GM03348 (cell line): ENCODE results near the gene SLC30A10.
"Not testable (repeated sequence)": the region's sequence is repeated elsewhere in the genome, so short reads cannot be mapped to it uniquely, and the experiment has no call there.

Experiments
- DNase-seq: peaks from one replicate; pipeline ENCODE4 v3.0.0; 2012; ENCODE audit warnings: low spot score

The SLC30A10 gene

DNA sequence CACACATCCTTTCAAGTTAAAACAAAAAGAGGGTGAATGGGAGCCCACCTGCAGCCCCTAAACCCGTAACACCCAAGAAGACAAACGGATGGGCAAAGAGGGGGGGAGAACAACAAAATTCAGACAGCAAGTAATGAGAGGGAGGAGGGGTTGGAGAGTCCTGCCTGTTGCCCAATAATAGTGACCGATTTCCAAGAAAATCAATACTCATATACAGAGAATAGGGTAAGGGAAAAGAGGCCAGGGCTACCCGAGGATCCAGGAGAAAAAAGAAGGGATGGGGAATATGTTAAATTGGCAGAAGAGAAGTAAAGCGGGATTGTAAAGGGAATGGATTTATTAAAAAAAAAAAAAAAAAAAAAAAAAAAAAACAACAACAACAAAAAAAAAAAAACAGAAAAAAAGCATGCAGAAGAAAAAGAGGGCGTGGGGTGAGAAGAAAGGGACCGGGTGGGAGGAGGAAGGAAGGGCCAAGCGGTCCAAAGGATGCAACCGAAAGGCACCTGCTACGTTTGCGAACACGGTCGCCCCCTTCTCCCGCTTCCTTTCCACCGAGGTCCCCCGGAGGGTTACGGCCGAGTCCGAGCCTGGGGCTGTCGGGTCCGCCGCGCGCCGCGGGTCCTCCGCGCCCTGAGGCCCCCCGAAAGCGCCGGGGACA, 930 bp downstream of the SLC30A10 start:
- no peak for DNase-seq

DNA sequence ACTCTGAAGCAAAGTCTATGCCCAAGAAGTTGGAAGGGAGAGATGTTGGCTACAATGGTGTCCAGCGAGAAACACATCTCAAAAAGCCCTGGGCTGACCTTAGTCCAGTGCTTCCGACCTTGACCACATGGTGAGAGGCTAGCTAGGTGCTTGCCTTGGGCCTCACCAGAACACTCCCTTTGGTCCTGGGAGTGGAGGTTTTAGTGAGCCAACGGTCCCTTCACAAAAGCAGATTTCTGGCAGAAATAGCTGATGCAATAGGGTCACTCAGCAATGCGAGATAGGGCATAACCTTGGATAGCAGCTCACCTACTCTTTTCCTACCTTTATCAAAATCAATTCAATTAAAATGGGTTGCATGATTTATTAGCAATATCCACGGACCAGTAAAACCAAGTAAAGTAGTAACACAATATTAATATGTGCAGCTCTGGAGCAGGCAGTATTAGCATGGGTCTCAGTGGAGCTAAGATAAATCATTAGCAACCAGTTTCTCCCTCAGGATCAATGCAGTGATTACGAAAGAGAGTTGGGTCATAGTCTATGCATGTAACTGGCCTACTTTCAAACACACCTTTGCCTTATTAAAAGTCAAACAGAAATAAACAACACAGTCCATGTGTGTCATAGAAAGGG, 1.9 kb downstream of the SLC30A10 start:
- no peak for DNase-seq

DNA sequence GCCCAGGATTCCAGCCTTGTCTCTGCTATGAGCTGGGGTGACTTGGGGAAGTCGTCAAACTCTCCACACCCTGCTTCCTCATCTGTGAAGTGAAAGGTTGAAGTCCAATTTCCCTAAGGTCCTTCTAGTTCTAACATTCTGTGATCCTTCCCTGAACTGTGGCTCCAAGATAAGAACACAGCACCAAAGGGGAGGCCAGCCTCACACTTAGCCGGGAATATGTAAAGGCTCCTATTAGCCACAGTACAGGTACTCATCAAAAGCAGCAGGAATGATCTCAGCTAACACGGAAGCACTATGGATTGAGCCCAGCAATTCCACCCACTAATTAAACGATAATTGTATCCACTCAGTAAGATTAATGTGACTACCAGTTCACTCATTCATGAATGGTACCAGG, 4.0 kb downstream of the SLC30A10 start:
- no peak for DNase-seq

DNA sequence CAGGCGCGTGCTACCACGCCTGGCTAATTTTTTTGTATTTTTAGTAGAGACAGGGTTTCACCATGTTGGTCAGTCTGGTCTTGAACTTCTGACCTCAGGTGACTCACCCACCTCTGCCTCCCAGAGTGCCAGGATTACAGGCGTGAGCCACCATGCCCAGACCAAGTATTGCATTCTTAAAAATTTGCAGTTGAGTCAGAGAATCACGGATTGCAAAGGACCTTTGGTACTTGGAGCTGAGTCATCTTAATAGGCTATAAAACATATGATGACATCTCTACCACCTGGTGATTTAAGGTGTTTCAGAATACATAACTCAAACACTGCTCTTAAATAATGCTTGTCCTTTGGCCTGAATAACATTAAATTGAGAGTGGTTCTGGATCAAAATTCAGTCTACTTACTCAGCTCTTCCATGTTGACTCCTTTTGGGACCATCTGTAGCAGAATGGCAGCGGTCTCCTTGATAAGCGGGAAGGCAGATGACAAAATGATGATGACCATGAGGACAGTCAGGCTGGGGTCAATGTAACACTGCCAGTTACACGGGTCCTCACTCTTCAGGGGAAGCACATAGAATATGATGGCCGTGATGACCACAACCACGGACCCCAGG, 10.4 kb downstream of the SLC30A10 start:
- DNase-seq, result no peak

DNA sequence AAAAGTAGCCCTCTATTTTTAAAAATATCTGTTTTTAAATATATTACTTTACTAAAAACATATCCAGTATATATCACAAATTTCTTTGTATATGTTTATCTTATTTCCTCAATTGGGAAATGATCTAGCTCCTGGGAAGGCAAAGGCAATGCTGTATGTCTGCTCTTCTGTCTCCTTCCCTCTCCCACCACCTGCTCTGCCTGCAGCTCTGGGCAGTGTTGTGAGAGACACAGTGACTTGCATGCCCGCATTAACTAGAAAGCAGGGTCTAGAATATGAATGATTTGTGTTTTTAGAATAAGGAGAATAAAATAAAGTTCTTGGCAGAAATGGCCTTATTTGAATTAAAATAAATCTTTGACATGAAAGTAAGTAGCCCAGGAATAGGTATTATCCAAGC, 11.1 kb downstream of the SLC30A10 start:
- DNase-seq, result no peak

DNA sequence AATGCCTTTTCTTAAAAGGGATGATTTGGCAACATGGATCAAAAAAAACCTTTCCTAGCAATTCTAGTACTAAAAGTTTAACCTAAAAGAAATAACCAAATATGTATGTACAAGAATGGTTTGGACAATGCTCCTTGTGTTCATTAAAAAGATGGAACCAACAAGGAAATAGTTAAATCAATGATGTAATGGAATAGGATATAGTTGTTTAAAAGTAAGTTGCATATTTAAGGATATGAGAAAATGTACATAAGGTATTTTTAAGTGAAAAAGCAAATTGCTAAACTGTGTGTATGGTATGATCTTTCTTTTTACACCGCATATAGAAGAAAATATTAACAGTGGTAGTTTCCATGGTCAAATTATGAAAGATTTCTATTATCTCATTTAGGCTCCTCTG, 12.1 kb downstream of the SLC30A10 start:
- no peak for DNase-seq

DNA sequence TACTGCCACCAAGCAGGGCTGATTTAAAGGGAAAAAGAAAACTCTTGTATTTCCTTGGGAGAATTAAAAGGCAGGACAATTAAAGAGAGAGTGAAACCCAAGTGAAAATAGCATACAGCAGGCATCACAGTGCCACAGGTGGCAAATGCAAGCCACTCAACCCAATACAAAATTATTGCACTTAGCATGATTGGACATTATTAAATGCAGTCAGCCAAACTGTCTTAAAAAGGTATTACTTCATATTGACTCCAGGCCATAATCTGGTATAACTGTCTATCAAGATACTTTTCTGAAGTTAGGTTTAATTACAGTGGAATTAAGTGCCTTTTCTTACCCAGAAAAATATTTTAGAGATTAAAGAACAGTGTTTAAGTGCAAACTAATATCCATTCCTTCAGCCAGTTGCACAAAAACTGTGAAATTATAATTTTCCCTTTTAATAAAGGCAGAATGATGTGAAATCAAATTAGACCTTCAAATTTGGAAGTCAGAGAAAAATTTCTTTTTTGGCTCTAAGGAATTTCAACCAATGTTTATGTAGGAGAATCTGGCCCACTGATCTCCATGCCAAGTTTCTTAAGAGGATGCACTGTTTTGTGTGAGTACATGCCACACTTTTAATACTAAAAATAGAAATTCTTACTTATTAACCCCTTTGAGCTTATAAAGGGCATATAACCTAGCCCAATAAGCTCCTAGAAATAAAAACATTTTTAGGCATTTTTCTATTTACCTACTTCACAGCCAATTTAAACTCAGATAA, 15.2 kb downstream of the SLC30A10 start:
- DNase-seq, result no peak

DNA sequence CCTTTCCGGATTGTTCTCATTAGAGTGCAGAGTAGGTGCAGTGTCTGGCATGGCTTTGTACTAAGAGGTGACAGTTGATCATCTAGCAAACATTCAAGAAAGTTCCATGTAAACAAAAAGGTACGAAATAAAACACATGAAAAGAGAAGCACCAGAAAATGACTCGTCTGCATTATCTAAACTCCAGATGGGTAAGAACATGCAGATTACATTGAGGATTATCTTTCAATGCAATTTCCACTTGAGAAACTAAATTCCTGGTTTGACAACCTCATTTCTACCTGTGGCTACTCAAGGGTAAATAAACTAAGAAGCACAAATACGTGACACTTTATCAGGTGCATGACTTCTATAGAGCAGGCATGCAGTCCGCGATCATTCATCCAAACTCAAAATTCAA, 17.6 kb downstream of the SLC30A10 start:
- DNase-seq, result no peak

DNA sequence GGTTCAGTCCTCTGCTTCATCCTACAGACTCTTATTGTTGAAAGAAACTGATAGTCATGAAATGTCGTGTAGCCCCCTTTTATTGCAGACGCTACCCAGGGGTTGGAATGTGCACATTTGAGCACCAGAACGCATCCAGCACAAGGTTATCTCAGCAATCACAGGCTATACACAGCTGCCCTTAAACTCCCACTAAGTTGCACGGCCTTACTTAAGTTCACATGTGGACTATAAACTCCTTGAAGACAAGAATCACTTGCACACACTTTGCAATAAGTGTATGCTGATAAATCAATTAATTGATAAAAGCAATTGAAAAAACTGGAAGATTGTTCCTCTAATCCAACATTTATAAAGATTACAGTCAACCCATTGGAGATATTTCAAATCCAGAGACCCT, 18.9 kb downstream of the SLC30A10 start:
- DNase-seq, result no peak

DNA sequence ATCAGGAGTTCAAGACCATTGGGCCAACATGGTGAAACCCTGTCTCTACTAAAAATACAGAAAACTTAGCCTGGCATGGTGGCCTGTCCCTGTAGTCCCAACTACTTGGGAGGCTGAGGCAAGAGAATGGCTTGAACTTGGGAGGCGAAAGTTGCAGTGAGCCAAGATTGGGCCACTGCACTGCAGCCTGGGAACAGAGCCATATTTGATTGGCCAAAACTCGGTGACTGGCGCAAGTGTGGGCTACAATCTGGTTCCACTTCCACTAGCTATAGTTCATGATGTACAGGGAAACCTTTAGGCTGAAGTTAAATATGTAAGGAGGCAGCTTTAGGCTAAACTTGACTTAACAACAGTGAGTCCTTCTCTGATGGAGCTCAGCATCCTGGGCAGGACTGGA, 20.2 kb downstream of the SLC30A10 start:
- DNase-seq, result no peak

DNA sequence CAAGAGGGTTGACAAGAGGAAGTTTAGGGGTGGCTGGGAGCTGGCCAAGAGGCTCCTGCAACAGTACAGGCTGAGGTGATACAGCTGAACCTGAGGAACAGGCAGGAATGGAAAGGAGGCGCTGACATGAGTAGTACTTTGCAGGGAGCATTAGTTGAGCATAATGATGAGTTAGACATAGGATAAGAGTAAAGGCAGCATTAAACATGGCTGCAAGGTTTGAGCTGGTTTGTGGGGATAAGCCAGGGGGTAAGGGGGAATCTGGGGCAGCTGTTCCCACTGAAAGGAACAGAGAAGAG, 20.6 kb downstream of the SLC30A10 start:
- DNase-seq, result no peak

DNA sequence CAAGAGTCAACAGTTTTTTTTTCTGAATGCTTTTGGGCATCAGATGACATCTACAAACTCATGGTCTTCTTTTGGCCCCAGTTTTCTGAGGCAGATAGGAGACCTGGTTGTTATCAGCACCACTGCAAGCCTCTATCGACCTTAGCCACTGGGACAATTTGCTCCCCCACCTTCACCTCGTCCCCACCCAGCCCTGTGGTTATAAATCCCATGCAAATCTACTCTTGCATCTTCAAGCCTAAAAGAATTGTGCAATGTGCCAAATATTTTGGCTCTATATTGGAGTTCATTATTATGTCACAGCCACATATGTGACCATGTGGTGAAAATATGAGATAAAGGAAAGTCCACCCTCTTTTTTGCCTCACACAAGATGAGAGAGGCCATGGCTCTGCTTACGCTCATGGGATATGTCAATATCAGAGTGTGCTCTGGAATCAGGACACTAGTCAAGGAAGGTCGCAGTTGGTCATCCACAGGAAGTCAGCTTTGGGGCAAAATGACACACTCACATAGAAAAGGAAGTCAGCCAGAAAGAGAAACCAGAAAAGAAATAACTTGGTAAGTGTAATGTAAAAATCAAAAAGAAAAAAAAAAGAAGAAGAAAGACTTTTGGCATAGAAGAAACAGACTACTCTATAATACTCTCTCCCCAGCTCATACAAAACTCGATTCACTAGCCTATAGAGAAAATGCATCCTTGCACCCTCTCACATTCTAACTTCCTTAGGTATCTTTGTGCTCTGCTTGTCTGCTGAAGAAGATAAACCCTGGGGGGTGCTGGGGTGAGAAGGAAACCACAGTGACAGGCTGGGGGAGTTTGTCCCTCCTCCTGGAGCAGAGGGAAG, 21.2 kb downstream of the SLC30A10 start:
- no peak for DNase-seq

DNA sequence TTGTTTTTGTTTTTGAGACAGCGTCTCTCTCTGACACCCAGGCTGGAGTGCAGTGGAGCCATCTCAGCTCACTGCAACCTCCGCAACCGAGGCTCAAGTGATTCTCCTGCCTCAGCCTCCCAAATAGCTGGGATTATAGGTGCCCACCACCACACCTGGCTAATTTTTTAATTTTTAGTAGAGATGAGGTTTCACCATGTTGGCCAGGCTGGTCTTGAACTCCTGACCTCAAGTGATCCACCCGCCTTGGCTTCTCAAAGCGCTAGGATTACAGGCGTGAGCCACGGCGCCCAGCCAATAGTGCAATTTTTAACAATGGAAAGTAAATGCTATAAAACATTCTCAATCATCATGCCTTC, 21.8 kb downstream of the SLC30A10 start:
- not testable (repeated sequence) for DNase-seq

DNA sequence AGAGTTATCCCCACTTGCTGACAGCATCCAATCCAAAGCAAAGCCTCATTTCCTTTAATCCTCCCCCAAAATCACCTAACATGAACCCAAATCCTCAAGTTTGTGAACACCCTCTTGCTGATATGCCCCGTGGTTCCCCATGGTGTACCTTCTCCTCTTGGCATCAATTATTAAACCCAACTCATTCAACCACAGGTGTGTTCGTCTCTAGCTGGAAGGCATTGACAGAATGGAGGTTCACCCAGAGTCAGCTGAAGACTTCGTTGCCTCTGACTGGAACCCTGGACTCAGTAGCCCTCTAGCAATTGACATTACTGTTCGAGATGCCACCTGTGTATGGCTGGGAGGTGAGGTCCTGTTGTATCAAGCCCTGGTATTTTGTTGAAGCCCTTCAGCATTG, 22.8 kb downstream of the SLC30A10 start:
- no peak for DNase-seq

DNA sequence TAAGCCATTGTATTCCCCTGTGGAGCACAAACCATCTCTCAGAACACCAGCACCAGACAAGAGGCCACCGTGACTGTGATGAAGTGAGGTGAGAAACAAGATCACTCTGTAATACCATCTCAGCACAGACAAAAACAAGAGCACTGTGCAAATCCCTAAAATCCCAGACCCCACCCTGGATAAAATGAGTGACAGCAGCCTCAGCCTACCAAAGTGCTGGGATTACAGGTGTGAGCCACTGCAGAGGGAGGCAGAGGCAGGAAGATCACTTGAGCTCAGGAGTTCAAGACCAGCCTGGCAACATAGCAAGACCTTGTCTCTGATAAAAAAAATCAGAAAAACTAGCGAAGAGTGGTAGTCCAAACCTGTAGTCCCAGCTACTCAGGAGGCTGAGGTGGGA, 23.4 kb downstream of the SLC30A10 start:
- DNase-seq, result no peak

DNA sequence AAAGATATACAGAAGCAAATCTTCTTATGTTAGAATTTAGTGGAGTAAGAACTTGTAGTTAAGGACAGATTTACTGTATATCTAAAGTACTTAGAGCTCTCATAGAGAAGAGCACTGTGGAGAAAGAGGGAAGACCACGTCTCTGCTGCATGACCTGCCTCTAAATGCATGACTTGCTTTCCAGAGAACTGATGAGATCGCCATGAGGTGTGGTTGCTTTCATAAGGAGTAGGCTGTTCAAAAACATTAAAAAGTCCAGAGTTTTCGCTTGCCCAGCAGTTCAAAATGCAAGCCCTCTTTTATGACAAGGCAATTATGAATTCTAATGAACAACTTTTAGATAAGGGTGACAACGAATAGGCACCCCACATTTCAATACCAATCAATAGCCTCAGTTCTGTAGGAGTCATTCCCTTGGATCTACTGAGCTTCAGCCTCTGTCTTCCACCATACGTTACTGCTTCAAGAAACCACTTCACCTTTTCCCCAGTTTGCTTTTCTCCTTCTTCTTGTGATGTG, 24.9 kb downstream of the SLC30A10 start:
- DNase-seq, result no peak

DNA sequence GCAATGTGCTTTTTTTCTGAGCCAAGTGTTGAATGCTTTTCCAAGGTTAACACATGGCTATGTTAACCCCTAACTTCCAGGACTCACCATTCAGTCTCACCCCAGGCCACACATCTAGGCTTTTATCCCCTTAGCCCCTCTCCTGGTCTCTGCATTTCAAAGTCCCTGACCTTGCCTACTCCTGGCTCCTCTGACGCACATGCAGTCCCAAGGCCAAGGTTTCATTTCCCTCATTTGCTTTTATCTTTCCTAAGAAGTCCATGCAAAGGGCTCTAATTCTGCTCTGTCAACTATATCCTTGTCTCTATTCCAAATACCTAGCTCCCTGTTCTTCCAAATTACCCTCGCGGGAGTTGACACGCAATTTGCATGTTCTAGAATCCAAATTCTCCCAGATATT, 25.4 kb downstream of the SLC30A10 start:
- DNase-seq, result no peak

DNA sequence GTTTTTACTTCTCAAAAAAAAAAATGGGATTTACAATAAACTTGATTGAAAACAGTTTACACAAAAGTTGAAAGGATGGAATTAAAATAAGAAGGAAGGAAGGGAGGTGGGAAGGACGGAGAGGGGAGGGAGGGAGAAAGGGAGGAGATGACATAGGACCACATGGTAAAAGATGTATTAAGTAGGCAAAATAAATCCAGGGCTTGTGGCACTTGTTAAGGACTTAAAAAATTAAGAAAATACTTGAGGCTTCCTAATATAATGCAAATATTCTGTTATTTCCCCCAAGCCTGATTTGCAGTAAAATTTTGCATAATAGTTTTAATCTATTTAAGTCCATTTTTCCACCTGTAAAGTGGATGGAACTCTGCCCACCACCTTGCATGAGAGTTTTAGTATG, 27.5 kb downstream of the SLC30A10 start:
- DNase-seq, result no peak

DNA sequence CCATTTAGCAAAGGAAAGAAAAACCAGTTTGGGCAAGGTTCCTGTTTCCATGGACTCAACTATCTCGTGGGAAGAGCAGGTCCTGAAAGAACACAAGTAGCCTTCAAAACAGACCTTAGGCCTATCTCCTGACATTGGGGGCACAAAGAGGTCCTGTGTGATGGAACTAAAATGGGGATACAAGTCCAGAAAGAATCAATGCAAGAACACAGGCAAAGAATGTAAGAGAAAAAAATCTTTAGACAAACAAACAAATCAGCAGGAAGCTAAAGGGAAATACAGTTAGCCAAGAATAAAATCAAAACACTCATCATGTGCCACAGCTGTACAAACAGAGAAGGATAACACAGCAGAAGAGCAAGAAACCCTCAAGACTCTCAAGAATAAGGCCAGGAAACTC, 28.2 kb downstream of the SLC30A10 start:
- DNase-seq, result no peak

DNA sequence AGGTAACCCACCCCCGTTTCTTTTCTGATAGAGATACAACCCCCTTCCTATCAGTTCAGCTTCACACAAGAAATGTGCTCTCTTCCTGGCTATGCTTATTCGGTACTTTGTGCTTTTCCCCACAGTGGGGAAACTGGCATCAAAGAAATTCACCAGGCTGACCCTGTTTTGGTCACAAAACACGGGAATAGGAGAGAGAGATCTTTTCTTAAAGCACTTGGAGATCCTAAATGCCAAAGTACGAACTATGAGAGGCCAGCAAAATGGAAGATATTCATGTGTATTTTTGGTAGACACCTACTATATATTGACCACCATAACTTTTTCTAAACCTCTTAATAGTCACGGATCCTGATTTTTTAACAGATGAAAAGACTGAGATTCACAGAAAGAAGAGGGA, 30.0 kb downstream of the SLC30A10 start:
- DNase-seq, result no peak

DNA sequence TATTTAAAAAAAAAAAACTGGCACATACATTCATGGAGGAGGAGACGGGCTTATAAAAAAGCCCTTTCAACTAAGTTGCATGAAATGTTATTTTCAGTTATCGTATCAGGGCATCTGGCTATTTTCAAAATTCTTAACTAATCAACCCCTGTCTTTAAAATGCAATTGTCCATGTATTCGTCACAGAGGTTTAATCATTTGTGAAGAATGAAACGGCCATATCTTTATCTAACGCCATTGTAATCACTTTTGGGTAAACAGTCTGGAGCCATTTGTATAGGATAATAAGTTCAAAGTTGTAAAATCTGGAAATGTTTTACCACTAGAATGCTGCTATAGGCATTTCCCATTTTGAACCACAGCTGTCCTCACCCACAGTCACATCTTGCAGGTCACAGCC, 30.4 kb downstream of the SLC30A10 start:
- no peak for DNase-seq

DNA sequence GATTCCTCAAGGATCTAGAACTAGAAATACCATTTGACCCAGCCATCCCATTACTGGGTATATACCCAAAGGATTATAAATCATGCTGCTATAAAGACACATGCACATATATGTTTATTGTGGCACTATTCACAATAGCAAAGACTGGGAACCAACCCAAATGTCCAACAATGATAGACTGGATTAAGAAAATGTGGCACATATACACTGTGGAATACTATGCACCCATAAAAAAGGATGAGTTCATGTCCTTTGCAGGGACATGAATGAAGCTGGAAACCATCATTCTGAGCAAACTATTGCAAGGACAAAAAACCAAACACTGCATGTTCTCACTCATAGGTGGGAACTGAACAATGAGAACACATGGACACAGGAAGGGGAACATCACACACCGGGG, 36.1 kb downstream of the SLC30A10 start:
- DNase-seq, result not testable (repeated sequence)
